ENCODE data around the gene HOXA6.

HOXA6 gene

GRCh38 chr7:27149842-27150567 is 2.4 kb upstream of the HOXA6 start:
- DNase-seq = no peak

- no peak for DNase-seq
These were observed 1.4 kb upstream of the HOXA6 start for GRCh38 chr7:27148756-27149641.

GRCh38 chr7:27148031-27148755 is 619 bp upstream of the HOXA6 start:
- DNase-seq = no peak

- no peak for DNase-seq
These were observed 929 bp downstream of the HOXA6 start for GRCh38 chr7:27146491-27147198.

DNA sequence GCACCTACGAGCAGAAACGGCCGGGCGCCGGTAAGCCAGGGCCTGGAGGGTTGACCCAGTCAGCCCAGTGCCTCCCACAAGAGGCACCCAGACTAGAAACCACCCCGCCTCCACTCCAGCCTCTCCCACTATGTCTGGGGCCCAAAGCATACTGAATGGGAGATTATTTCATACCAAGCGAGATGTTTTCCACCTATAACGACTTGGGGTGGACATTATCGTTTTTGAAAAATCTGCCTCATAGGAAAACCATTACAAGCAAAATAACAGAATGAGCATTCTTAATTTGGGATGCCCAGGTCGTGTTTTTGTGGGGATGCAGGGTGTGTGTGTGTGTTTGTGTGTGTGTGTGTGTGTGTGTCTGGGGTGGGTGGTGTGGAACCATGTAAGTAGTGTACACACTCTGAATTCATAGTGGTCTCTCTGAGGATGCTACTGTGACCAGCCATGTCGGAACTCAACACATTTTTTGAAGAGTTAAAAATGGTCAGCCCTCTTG is 1.6 kb downstream of the HOXA6 start:
- DNase-seq = no peak

DNA sequence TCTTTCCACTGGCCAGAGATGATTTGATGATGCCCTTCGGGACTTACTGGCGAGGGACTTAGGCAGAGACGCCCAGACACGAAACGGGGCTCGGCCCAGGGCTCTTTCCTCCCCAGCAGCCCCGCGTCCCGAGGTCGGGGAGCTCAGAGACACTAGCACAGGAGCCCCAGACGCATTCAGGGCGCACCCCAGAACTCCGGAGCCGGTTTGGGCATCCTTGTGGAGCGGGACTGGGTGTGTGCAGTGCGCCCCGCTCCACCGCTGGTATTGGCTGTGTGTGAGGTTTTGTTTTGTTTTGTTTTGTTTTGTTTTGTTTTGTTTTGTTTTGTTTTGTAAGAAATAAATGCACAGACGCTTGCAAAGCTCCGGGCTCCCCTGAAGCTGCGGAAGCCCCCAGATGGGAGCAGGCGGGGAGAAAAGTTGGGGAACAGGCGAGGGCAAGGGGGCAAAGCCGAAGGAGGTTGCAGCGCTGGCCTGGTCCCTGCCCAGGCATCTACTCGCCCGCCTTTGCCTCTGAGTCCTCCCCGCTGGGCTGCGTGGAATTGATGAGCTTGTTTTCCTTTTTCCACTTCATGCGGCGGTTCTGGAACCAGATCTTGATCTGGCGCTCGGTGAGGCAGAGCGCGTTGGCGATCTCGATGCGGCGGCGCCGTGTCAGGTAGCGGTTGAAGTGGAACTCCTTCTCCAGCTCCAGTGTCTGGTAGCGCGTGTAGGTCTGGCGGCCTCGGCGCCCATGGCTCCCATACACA is 2.2 kb downstream of the HOXA6 start:
- no peak for DNase-seq

DNA sequence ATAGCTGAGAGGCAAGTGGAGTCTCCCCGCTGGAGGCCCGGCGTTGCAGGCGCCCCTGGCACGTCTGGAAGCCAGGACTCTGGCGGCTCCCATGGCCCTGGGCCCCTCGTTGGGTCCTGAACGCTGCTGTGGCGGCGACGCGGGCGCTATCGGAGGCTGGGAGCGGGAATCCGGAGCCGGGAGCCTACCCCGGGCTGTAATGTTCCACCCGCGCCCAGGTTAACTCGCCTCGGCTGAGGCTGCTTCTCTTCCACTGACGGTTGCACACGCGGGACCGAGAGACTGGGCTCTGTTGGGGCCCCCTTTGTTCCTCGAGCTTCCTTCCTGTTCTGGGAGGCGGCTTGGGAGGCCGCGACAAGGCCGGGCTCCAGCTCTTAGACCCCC is 2.8 kb downstream of the HOXA6 start:
- DNase-seq = no peak

DNA sequence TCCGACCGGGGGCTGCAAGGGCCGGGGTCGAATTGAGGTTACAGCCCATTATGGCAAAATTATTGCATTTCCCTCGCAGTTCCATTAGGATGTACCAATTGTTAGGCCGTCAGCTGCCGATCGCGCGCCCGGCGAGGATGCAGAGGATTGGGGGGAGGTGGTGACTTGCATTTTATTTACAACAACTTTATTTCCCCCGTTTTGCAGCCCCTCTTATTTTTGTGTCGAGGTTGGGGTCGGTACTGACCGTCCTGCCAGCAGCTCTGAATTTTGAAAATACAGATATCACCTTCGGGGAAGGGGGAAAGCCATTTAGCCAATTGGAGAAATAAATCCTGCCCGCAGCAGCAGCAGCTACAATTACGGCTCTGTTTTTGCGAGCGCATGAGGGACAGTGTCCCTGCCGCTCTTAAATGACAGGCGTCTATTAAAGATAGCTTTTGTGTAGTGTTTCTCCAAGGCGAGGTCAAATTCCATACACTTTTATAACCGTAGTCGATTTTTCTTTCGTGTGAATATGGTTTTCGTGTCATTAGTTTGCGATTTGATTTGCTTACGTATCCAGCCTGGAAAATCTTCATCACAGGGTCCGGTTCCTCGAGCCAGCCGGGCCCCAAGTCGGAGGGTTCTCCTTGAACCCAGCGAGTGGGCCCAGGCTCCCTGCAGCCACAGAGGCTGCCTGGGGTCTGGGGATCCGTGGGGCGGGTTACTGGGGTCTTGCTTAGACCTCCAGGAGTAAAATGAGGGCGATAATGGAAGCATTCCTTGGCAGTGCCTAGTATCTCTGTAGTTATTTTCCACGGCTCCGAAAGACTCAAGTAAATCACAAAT is 3.4 kb downstream of the HOXA6 start:
- DNase-seq = no peak

DNA sequence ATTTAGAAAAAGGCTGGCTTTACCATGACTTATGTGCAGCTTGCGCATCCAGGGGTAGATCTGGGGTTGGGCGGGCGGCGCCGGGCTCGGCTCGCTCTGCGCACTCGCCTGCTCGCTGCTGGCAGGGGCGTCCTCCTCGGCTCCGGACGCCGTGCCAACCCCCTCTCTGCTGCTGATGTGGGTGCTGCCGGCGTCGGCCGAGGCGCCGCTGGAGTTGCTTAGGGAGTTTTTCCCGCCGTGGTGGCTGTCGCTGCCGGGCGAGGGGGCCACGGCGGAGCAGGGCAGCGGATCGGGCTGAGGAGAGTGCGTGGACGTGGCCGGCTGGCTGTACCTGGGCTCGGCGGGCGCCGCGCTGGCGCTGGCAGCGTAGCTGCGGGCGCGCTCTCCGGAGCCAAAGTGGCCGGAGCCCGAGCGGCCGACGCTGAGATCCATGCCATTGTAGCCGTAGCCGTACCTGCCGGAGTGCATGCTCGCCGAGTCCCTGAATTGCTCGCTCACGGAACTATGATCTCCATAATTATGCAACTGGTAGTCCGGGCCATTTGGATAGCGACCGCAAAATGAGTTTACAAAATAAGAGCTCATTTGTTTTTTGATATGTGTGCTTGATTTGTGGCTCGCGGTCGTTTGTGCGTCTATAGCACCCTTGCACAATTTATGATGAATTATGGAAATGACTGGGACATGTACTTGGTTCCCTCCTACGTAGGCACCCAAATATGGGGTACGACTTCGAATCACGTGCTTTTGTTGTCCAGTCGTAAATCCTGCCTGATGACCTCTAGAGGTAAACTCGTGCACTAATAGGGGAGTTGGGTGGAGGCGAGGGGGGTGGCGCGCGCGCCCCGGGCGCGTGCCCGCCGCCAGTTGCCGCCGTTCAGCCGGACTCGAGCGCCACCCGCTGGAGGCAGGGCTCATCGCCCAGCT is 4.3 kb downstream of the HOXA6 start, which contains the start of gene HOXA5:
TSS of gene HOXA5 (minus strand) at position 659 of the 927 bp plus-strand sequence. CDS start at position 585, 74 bp downstream.
- peak; percentile 91 for DNase-seq

DNA sequence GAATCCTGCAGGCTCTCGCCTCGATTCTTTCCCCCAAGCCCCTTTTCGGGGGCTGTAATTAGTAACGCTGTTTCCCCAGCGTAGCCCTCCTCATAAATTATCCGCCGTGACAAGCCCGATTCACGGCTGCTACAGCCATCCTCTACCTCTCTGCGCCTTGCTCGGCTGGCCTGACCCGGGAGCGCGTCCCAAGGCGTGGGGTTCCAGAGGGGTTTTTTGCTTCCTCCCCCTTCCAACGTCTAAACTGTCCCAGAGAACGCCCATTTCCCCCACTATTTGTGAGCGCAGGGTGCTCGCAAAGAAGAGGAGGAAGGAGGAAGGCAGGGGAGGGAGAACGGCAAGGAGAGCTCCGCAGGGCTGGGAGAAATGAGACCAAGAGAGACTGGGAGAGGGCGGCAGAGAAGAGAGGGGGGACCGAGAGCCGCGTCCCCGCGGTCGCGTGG is 5.0 kb downstream of the HOXA6 start:
- DNase-seq = no peak

DNA sequence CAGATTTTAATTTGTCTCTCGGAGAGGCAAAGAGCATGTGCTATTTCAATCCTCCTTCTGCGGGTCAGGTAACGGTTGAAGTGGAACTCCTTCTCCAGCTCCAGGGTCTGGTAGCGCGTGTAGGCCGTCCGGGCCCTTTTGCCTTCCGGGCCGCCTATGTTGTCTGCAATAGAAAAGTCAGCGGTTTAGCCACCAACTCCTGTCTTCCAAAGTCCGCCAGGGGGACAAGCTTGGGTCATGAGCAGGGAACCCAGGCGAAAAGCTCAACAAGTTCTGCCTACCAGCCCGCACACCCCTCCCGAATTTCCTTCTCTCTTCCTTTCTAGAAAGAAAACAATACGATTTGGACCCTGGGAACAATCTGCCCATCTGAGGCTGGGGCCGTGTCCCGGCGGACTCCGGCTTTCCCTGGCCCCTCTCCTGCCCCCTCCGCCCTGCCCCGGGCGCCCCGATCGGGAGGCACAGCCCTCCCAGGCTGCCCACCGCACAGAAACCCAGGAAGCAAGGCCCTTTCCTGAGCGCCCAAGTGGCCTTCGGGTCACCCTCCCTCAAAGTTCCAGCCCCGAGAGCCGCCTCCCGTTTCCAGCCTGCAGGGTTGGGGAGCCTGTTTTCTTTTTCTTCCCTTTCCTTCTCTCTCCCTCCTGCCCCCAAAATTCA is 5.5 kb downstream of the HOXA6 start:
- DNase-seq = no peak

DNA sequence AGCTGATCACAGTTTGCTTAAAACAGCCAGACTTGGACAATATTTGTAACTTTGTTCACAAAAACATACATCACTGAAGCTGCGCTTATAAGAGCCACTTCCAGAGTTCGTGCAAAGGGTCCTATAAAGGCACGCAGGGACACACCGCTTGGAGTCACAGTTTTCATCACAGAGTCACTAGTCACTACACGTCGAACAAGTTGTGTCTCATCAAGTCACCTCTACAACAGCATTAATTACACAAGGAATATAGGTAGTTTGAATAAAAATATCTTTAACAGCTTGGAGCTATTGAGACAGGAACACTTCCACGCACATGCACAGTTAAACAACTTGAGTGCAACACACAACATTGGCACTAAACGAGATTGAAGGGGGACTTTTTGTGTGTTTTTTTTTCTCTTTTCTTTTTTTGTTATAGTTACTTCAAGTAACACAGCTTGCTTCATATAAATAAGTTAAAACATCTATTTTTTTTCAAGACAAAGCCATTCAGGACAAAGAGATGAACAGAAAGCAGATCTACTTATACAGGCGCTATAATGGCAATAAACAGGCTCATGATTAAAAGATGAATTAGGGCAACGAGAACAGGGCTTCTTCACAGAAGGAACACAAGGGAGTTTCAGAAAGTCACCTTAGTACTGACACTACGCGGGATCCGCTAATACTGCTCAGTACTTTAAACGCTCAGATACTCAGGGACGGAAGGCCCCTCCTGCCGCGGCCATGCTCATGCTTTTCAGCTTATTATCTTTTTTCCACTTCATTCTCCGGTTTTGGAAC is 6.2 kb downstream of the HOXA6 start:
- DNase-seq = no peak

- no peak for DNase-seq
These were observed 7.3 kb downstream of the HOXA6 start for GRCh38 chr7:27140126-27140857.

GRCh38 chr7:27139334-27140125 is 8.0 kb downstream of the HOXA6 start:
- no peak for DNase-seq

DNA sequence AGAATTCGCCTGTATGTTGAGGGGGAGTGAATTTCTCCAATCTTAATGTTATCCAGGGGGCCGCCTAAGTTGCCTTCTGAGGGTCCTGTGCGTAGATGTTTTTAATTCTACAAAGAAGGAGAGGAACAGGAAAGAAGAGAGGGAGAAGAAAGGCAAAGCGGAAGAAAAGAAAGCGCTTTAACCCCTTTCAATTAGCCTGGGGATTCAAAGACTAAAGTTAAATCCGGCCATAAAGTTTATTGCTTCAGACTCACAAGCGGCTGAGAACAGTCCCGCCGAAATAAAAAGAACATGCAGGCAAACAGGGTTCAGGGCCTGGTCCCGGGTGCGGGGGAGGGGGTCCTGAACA is 8.6 kb downstream of the HOXA6 start:
- DNase-seq = no peak

DNA sequence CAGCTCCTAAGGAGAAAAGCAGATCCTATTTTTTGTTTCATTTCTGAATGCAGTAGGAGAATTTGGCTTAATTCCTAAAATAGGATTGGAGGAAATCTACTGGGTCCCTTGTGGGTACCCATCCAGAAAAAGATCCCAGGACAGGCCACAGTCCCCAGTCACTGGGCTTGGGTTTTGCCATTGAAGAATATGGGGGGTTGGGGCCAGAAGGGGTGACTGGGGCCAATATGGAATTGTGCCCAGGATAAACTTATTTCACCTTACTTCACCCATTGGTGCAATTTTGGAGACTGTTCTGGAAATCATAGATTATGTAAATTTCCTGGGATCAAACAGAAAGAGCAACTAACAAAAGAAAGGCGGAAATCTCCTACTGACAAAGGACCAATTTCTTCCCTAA is 9.1 kb downstream of the HOXA6 start:
- DNase-seq = no peak
